ENCODE measurements around the gene MLYCD. TPM values are rescaled to one million over a fixed set of nuclear protein-coding genes. Genes with fewer than 3 reads are reported as not detected.

The MLYCD gene
- total and polyA plus RNA-seq, 4 donors = 3.7 to 24.4 (median 7.5) TPM

- Histone ChIP-seq H3K27ac (ENCODE audit: low read depth in 1 of 2, low read length in 2 of 2) (no peak overlapping the region), H3K36me3 (ENCODE audit: control insufficient read depth in 4 of 4, insufficient read depth in 3 of 4, low read depth in 1 of 4, low read length in 3 of 4) (no peaks in the 10 kb centered on the region), H3K27me3 (ENCODE audit: control insufficient read depth in 4 of 4, insufficient read depth in 4 of 4, low read length in 3 of 4) (peaks cover 0 to 5% (median 0%) of the 10 kb centered on the region in 4 donors), H3K4me1 (ENCODE audit: control insufficient read depth in 4 of 4, insufficient read depth in 4 of 4, low read length in 3 of 4) (no peaks in the 10 kb centered on the region), H3K9ac (ENCODE audit: low read depth in 1 of 2, low read length in 2 of 2) (no peak overlapping the region), H3K9me3 (ENCODE audit: control insufficient read depth in 4 of 4, low read length in 3 of 4) (no peaks in the 10 kb centered on the region), H3K4me3 (ENCODE audit: low read depth in 1 of 3, low read length in 3 of 3) (no peak overlapping the region)
- DNase-seq (ENCODE audit: low spot score) = no peak
- WGBS = 81% methylated on average over 4 of the region's 4 CpGs
- TF ChIP-seq HNF4G (IDR thresholded peaks at IDR 0.05) = no peak
- TF ChIP-seq YY1 (IDR thresholded peaks at IDR 0.05) = no peak
- TF ChIP-seq MAX (IDR thresholded peaks at IDR 0.05) = no peak
- no peak for TF ChIP-seq CTCF (IDR thresholded peaks at IDR 0.05; ENCODE audit: low read depth, low read length, missing input control)
- no peak for TF ChIP-seq FOXA2 (IDR thresholded peaks at IDR 0.05)
- TF ChIP-seq, protein P1, sequence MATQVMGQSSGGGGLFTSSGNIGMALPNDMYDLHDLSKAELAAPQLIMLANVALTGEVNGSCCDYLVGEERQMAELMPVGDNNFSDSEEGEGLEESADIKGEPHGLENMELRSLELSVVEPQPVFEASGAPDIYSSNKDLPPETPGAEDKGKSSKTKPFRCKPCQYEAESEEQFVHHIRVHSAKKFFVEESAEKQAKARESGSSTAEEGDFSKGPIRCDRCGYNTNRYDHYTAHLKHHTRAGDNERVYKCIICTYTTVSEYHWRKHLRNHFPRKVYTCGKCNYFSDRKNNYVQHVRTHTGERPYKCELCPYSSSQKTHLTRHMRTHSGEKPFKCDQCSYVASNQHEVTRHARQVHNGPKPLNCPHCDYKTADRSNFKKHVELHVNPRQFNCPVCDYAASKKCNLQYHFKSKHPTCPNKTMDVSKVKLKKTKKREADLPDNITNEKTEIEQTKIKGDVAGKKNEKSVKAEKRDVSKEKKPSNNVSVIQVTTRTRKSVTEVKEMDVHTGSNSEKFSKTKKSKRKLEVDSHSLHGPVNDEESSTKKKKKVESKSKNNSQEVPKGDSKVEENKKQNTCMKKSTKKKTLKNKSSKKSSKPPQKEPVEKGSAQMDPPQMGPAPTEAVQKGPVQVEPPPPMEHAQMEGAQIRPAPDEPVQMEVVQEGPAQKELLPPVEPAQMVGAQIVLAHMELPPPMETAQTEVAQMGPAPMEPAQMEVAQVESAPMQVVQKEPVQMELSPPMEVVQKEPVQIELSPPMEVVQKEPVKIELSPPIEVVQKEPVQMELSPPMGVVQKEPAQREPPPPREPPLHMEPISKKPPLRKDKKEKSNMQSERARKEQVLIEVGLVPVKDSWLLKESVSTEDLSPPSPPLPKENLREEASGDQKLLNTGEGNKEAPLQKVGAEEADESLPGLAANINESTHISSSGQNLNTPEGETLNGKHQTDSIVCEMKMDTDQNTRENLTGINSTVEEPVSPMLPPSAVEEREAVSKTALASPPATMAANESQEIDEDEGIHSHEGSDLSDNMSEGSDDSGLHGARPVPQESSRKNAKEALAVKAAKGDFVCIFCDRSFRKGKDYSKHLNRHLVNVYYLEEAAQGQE (IDR thresholded peaks at IDR 0.05) = no peak
- no peak for TF ChIP-seq ZBTB33 (IDR thresholded peaks at IDR 0.05)
- TF ChIP-seq NR2F2 (IDR thresholded peaks at IDR 0.05) = no peak
- no peak for TF ChIP-seq RAD21 (IDR thresholded peaks at IDR 0.05)
- TF ChIP-seq, protein P2, sequence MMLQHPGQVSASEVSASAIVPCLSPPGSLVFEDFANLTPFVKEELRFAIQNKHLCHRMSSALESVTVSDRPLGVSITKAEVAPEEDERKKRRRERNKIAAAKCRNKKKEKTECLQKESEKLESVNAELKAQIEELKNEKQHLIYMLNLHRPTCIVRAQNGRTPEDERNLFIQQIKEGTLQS (IDR thresholded peaks at IDR 0.05) = no peak
Measured at GRCh38 chr16:83851473-83851872, 47.4 kb upstream of the MLYCD start.

DNA sequence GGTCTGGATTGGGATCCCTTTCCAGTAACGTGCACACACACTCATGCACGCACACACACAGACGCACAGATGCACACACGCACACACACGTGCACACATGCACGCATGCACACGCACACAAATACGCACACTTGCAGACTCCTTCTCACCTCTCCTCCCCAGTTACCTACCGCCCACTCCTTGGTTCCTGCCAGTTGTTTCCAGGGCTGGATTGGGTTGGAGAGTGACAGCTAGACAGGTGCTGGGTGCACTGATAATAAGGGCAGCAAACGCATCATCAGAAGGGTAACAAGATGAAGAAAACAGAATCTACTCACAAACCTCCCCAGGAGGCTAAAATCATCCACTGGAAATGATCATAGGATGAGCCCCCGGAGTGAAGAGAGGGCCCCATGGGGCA lies 46.1 kb upstream of the MLYCD start:
- Histone ChIP-seq H3K36me3 (ENCODE audit: control insufficient read depth in 4 of 4, insufficient read depth in 3 of 4, low read depth in 1 of 4, low read length in 3 of 4) (no peaks in the 10 kb centered on the region), H3K27me3 (ENCODE audit: control insufficient read depth in 4 of 4, insufficient read depth in 4 of 4, low read length in 3 of 4) (peaks cover 0 to 5% (median 0%) of the 10 kb centered on the region in 4 donors), H3K4me3 (ENCODE audit: low read depth in 1 of 3, low read length in 3 of 3) (no peak overlapping the region), H3K9me3 (ENCODE audit: control insufficient read depth in 4 of 4, low read length in 3 of 4) (no peaks in the 10 kb centered on the region), H3K27ac (ENCODE audit: low read depth in 1 of 2, low read length in 2 of 2) (no peak overlapping the region), H3K9ac (ENCODE audit: low read depth in 1 of 2, low read length in 2 of 2) (no peak overlapping the region), H3K4me1 (ENCODE audit: control insufficient read depth in 4 of 4, insufficient read depth in 4 of 4, low read length in 3 of 4) (no peaks in the 10 kb centered on the region)
- 92% methylated on average over 11 of the region's 11 CpGs for WGBS
- no peak for DNase-seq (ENCODE audit: low spot score)
- TF ChIP-seq, protein P1 (IDR thresholded peaks at IDR 0.05) = no peak
- TF ChIP-seq HNF4G (IDR thresholded peaks at IDR 0.05) (no peak), HNF4A (conservative IDR thresholded peaks at IDR 0.05) (no peak), FOXA2 (IDR thresholded peaks at IDR 0.05) (no peak), ZBTB33 (IDR thresholded peaks at IDR 0.05) (no peak), RAD21 (IDR thresholded peaks at IDR 0.05) (no peak), MAX (IDR thresholded peaks at IDR 0.05) (no peak), NR2F2 (IDR thresholded peaks at IDR 0.05) (no peak), SP1 (IDR thresholded peaks at IDR 0.05) (no peak), YY1 (IDR thresholded peaks at IDR 0.05) (no peak), EGR1 (IDR thresholded peaks at IDR 0.05; ENCODE audit: low read depth in 2 of 2) (no peak), JUND (IDR thresholded peaks at IDR 0.05) (no peak), FOXA1 (IDR thresholded peaks at IDR 0.05) (no peak), TAF1 (conservative IDR thresholded peaks at IDR 0.05) (no peak)

Measured in liver (tissue), 9 donors.